SHP77 treated with DMSO at 0.1 percent for 48 hours (cell line): ENCODE results near the gene GLRA2.
"Not testable (repeated sequence)": the region's sequence is repeated elsewhere in the genome, so short reads cannot be mapped to it uniquely, and the experiment has no call there.

Experiments
- DNase-seq: peaks from one replicate; lab custom pipeline; 2025; lab: John Stamatoyannopoulos, UW

GLRA2 gene

GRCh38 chrX:14591976-14592375, 62.6 kb downstream of the GLRA2 start:
- DNase-seq = no peak

DNA sequence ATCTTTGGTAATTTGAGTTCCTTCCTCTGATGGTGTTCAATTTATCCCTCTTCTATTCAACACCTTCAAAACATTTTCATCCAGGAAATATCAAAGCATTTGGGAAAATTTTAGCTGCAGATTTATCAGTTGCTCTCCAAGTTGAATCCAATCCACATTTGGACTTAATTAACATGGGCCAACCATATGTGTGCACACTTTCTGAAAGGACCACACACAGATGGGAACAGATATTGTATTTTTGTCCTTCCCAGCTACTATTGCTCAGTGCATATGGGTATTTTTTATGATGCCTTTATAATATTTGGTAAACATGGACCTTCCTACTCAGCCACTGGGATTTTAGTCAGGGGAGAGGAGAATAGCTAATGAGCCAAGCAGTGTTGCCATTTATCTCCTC, 65.2 kb downstream of the GLRA2 start:
- DNase-seq = no peak

DNA sequence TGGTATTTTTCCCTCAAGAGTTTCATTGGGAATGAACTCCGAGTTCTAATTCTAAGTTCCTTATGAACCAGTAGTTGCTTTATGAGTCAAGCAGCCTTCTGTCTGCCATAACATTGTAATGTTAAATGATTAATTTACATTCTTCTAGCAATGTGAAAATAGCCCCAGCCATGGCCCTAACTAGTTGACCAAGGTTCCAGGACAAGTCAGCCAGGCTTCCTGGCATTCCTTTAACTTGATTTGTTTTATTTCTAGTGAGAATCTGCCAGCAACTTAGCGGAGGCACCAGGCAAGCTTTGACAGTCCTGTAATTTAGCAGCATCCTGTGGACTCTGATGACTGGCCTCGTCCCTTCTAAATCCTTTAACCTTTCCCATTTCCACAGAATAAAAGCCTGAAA, 69.0 kb downstream of the GLRA2 start:
- no peak for DNase-seq

DNA sequence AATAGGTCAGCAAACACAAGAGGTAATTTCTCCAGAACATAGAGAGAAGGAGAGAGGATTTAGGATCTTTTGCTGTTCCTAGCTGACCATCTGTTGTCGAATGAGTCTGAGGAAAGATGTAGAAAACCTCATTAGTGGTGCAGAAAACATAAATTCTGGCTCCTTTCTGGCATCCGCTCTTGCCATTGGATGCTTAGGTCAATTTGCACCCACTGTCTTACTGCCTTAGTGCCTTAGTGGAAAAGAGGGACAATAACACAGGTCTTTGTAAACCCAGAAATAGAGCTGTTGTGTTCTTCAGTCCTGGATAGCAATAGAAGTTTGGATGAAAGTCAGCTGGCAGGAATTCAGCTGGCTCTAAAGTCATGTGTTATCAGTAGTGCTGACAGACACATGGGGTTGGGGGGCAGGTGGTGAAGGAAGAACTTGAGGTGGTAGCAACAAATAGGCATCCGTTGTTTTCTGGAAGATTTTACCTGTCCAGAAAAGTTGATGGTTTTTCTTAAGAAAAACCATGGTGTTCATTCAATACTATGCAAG, 78.2 kb downstream of the GLRA2 start:
- no peak for DNase-seq

DNA sequence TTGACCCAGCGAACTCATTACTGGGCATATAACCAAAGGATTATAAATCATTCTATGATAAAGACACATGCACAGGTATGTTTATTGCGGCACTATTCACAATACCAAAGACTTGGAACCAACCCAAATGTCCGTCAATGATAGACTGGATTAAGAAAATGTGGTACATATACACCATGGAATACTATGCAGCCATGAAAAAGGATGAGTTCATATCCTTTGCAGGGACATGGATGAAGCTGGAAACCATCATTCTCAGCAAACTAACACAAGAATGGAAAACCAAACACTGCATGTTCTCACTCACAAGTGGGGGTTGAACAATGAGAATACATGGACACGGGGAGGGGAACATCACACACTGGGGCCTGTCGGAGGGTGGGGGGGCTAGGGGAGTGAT, 83.1 kb downstream of the GLRA2 start:
- not testable (repeated sequence) for DNase-seq

GRCh38 chrX:14616301-14616700, 87.0 kb downstream of the GLRA2 start:
- no peak for DNase-seq

GRCh38 chrX:14616836-14617235, 87.5 kb downstream of the GLRA2 start:
- DNase-seq = no peak

- no peak for DNase-seq
Observed at GRCh38 chrX:14618177-14618965, 89.0 kb downstream of the GLRA2 start.

- no peak for DNase-seq
Observed at GRCh38 chrX:14630733-14631132, 101.4 kb downstream of the GLRA2 start.

- no peak for DNase-seq
Observed at GRCh38 chrX:14641681-14642655, 112.6 kb downstream of the GLRA2 start.

- DNase-seq = no peak
Observed at GRCh38 chrX:14660970-14661369, 131.6 kb downstream of the GLRA2 start.

- no peak for DNase-seq
Observed at GRCh38 chrX:14670819-14671218, 141.5 kb downstream of the GLRA2 start.

DNA sequence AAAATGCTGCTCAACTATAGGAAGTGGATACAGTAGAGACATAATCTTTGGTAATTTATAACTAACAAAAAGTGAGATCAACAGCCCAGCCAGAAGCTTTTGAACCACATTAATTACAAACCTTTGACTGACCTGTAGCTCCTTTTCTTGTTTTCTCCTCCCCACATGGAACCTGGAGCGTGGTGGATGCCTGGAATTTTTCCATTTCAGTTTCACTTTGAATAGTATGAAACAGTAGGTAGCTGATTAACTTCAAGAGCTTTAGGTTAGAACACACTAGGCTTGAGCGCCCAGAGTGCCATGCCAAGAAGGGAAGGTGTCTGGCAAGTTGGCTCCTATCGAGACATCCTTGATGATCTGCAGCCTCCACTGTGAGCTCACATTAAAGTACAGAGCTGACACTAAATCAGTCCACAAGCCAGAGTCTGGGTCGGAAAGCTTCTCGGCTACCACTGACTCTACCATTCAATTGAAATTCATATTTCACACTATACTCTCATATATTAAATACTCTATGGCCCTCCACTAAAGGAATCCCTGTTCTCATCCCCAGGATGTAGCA, 143.4 kb downstream of the GLRA2 start:
- no peak for DNase-seq

GRCh38 chrX:14673236-14673635, 143.9 kb downstream of the GLRA2 start:
- DNase-seq = no peak

DNA sequence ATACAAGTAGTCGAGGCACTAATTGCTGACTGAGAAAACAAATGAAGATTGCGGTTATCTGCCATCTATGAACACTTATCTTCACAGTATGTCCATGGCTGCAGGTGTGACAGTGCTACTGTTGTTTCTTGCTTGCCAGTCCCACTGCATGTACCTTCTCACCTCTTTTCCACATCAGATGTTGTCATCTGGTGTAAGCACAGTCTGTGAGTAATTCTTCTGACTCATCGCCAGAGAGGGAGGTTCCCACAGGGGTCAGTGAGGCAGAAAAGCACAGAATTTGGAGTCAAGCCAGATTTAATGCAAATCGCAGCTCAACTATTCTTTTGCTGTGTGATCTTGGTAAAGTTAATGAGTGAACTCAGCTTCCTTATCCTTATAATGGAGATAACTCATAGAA, 144.4 kb downstream of the GLRA2 start:
- no peak for DNase-seq

- DNase-seq = no peak
Observed at GRCh38 chrX:14675500-14675899, 146.2 kb downstream of the GLRA2 start.

DNA sequence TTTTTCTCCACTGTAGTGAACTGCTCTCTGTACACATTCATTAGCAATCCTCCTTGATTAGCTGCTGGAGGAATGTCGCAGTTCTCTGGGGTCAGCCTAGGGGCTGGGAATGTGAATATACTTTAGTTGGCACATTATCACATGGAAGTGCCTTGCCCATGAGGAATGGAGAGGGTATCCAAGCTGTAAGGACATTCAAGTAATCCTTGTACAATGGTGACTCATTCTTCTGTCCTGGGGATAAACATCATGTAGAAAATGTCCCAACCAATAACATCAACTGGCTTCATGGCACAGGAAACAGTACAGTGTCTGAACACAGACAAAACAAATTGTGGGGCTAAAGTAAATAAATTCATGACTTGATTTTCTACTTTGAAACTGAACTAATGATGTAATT, 147.1 kb downstream of the GLRA2 start:
- DNase-seq = no peak

DNA sequence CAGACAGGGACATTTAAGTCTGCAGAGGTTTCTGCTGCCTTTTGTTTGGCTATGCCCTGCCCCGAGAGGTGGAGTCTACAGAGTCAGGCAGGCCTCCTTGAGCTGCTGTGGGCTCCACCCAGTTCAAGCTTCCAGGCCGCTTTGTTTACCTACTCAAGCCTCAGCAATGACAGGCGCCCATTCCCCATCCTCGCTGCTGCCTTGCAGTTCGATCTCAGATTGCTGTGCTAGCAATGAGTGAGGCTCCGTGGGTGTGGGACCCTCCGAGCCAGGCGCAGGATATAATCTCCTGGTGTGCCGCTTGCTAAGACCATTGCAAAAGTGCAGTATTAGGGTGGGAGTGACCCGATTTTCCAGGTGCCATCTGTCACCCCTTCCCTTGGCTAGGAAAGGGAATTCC, 159.0 kb downstream of the GLRA2 start:
- DNase-seq = not testable (repeated sequence)

- DNase-seq = no peak
Observed at GRCh38 chrX:14690553-14690952, 161.2 kb downstream of the GLRA2 start.

DNA sequence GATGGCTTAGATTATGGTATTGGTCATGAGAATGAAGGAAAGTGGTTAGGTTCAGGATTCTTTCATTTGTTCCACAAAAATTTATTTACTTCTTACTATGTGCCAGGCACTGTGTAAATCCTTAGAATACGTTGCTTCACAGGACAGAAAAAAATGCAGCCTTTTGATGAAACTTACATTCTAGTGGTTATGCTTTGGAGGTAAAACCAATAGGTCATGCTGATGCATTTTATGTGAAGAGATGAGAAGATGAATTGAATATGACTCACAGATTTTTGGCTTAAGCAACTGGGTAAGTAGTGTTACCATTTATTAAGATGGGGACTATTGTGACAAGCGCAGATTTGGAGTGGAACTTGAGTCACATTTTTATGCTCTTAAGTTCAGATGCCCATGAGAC, 165.3 kb downstream of the GLRA2 start:
- DNase-seq = no peak

DNA sequence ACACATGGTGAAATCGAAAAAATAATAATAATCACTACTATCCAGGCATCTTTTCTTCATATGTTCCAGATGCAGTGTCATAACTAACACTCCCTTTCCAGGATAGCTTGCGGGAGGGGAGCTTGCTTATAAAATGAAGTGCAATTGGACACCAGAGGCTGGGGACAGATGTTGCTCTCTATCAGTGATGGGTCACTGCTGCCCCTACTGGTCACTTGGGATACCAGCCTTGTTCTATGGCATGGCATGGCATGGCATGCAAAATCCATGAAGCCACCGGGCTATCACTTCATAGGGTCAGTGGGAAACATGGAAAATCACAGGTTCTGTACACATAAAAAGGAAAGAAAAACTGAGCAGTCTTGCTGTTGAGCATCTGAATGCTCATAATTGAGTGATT, 168.1 kb downstream of the GLRA2 start:
- DNase-seq = peak; percentile 1

DNA sequence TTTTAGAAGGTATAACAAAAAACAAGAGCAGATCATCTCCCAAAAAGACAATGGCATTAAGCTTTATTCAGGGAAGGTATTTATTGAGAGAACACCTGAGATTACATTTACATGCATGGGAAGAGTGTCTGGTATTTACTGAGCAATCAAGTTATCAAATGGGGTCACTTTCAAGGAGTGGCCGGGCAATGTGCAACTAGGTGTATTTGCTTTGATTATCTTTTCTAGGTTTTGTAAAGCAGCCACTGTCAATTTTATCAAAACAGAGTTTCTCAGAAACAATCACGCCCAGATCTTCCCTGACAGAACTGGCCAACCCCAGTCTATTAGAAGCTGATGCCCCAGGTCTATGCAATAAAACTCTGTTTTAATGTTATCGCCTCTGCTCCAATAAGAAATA, 169.5 kb downstream of the GLRA2 start:
- DNase-seq = no peak

DNA sequence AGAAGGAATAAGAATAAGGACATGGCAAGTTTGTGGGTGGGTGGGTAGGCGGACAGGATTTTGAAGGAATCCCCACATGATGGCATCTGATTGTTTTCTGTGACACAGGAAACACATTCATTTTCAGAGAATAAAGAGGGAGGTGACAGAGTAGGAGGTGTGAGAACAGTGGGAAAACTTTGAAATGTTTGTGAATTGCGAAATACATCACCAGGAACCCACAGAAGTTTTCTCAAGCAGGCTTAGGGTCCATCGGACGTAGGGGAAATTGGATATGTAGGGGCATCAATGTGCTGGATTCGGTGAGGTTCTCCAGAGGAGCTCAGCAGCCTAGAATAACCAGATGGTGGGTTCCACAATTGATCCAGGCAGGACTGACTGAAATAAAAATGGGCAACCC, 171.6 kb downstream of the GLRA2 start:
- no peak for DNase-seq
